PC-9 (cell line): ENCODE measurements around the gene CYTH3. TPM values are rescaled to one million over a fixed set of nuclear protein-coding genes. Genes with fewer than 3 reads are reported as not detected.

ENCODE experiments used
- BruUV-seq: library from RNA; stranded (reverse); fragments of 400-500 nt; replicated peaks from 2 replicates; lab custom pipeline; 2021; lab: Mats Ljungman, UMichigan
- CTCF ChIA-PET: fragments of 300-600 bp; sonication (Branson Sonifier 250); formaldehyde crosslinking; loops from one replicate; lab custom pipeline; 2022; ENCODE audit warnings: antibody characterized with exemption; lab: Charles Lee
- POLR2A ChIA-PET: fragments of 300-600 bp; sonication (Branson Sonifier 250); formaldehyde crosslinking; loops from one replicate; lab custom pipeline; 2022; ENCODE audit warnings: antibody characterized with exemption; ENCODE audit not compliant: unreplicated experiment; lab: Charles Lee
- DNase-seq, 2 experiments: peaks; one replicate each; pipeline versions ENCODE4 v3.0.0 to v3.0.0-alpha.2; 2015 to 2022; ENCODE audit warnings: mixed read lengths in 1 of 2
- H2AFZ ChIP-seq: fragments of 200-600 bp; sonication (generic); 2 replicates; pipeline ENCODE4 v1.8.1; 2017; ENCODE audit warnings: antibody characterized with exemption
- H3F3A ChIP-seq: fragments of 200-600 bp; sonication (generic); 2 replicates; pipeline ENCODE4 v1.8.1; 2017; ENCODE audit warnings: antibody characterized with exemption, mild to moderate bottlenecking, low read depth; ENCODE audit not compliant: insufficient read depth
- H3K27ac ChIP-seq: fragments of 200-600 bp; sonication (generic); 2 replicates; pipeline ENCODE4 v1.6.1; 2016; ENCODE audit warnings: mixed run types
- H3K27me3 ChIP-seq: fragments of 200-600 bp; sonication (generic); 2 replicates; pipeline ENCODE4 v1.6.1; 2016; ENCODE audit warnings: low read depth, mixed run types; ENCODE audit not compliant: insufficient read depth
- H3K36me3 ChIP-seq: fragments of 200-600 bp; sonication (generic); 2 replicates; pipeline ENCODE4 v1.6.1; 2016; ENCODE audit warnings: low read depth, mixed run types
- H3K4me1 ChIP-seq: fragments of 200-600 bp; sonication (generic); replicated peaks from 2 replicates; pipeline ENCODE4 v1.6.1; 2016; ENCODE audit warnings: mixed run types; ENCODE audit not compliant: insufficient read depth
- H3K4me2 ChIP-seq: fragments of 200-600 bp; sonication (generic); 2 replicates; pipeline ENCODE4 v1.6.1; 2017; ENCODE audit warnings: mixed run types
- H3K4me3 ChIP-seq: fragments of 200-600 bp; sonication (generic); 2 replicates; pipeline ENCODE4 v1.6.1; 2016; ENCODE audit warnings: mixed run types
- H3K79me2 ChIP-seq: fragments of 200-600 bp; sonication (generic); 2 replicates; pipeline ENCODE4 v1.6.1; 2017; ENCODE audit warnings: low read depth, mixed run types
- H3K9me2 ChIP-seq: fragments of 200-600 bp; sonication (generic); 2 replicates; pipeline ENCODE4 v1.8.1; 2017; ENCODE audit warnings: mild to moderate bottlenecking; ENCODE audit not compliant: insufficient read depth
- H3K9me3 ChIP-seq: fragments of 200-600 bp; sonication (generic); 2 replicates; pipeline ENCODE4 v1.8.1; 2016; ENCODE audit warnings: low read depth; ENCODE audit not compliant: insufficient read depth
- H4K20me1 ChIP-seq: fragments of 200-600 bp; sonication (generic); 2 replicates; pipeline ENCODE4 v1.8.1; 2017; ENCODE audit not compliant: insufficient read depth
- EZH2 ChIP-seq: fragments of 200-600 bp; sonication (generic); IDR thresholded peaks from 2 replicates; pipeline ENCODE4 v1.8.0; 2017; ENCODE audit warnings: antibody characterized with exemption, low read depth
- intact Hi-C: fragments of 100-400 bp; cut with micrococcal nuclease; formaldehyde crosslinking; loops from one replicate; pipeline ENCODE4 v1.10.0; 2022; ENCODE audit not compliant: unreplicated experiment
- total RNA-seq: library from RNA; stranded (reverse); gene quantifications from 2 replicates; pipeline ENCODE4 v1.2.3, GENCODE V29; 2021
- TF ChIP-seq, protein P1 (sequence below): fragments of 200-600 bp; sonication (generic); conservative IDR thresholded peaks from 2 replicates; pipeline ENCODE4 v1.6.1; 2017; ENCODE audit warnings: mixed run types, antibody characterized with exemption, mild to moderate bottlenecking, moderate library complexity

Gene CYTH3
- total RNA-seq, 1 experiment from 2014 or later: 84.4 TPM

DNA sequence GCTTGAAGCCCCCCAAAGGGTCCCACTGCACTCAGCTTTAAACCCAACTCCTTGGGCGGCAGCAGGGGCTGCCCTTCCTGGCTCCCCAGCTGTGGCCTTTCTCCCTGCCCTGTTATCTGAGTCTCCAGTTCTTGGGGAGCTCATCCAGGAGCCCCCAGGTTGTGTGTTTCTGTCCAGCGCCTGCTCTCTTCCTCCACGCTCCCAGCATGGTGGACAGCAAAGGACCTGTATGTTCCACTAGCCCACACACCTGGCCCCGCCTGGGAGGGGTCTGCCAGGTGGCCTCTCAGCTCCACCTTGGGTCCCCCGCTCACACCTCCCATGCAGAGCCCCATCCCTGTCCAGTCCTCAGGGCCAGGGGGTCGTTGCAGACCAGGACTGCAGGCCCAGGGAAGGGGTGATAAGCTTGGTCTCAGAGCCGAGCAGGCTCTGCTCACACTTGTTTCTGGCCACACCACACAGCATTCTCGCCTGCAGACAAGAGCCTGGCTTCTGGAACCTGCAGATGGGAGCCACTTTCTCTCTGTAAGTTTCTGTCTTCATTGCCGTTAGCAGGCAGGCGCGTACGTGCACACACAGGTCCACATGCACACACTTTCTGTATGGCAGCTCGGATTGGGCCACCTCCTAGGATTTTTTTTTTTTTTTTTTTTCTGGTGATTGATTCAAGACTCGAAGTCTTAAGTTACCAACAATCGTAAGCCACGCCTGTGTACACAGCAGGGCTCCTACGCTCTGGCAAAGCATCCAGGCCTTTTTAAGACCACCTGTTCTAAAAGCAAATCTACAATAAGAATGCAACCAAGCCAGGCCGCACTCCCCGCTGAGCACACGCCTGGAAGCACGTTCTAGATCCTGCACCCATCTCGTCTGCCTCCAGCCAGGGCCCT, 104.6 kb downstream of the CYTH3 start:
- no peaks in the 10 kb centered on the region for H3K4me1 ChIP-seq
- intact Hi-C loops: no loop called here
- no peaks in the 10 kb centered on the region for H3K36me3 ChIP-seq
- H3K4me2 ChIP-seq: no peak overlapping the region
- no peaks in the 10 kb centered on the region for H3K9me2 ChIP-seq
- no peaks in the 10 kb centered on the region for H4K20me1 ChIP-seq
- no TSS peak for BruUV-seq
- H3K4me3 ChIP-seq: no peak overlapping the region
- no peaks in the 10 kb centered on the region for H3K27me3 ChIP-seq
- H3F3A ChIP-seq: peaks cover 4% of the 10 kb centered on the region; the same call in 1 of the 2 replicates
- H3K79me2 ChIP-seq: no peaks in the 10 kb centered on the region
- no peak overlapping the region for H2AFZ ChIP-seq
- no peaks in the 10 kb centered on the region for H3K9me3 ChIP-seq
- H3K27ac ChIP-seq: no peak overlapping the region
- TF ChIP-seq EZH2: no peak
- TF ChIP-seq, protein P1, sequence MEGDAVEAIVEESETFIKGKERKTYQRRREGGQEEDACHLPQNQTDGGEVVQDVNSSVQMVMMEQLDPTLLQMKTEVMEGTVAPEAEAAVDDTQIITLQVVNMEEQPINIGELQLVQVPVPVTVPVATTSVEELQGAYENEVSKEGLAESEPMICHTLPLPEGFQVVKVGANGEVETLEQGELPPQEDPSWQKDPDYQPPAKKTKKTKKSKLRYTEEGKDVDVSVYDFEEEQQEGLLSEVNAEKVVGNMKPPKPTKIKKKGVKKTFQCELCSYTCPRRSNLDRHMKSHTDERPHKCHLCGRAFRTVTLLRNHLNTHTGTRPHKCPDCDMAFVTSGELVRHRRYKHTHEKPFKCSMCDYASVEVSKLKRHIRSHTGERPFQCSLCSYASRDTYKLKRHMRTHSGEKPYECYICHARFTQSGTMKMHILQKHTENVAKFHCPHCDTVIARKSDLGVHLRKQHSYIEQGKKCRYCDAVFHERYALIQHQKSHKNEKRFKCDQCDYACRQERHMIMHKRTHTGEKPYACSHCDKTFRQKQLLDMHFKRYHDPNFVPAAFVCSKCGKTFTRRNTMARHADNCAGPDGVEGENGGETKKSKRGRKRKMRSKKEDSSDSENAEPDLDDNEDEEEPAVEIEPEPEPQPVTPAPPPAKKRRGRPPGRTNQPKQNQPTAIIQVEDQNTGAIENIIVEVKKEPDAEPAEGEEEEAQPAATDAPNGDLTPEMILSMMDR: no peak
- ChIA-PET CTCF (interaction anchor here (0.7 kb wide), 1 partner anchor 32 kb away, joined by 7 read pairs; no protein-coding TSS in a partner anchor), POLR2A (no interaction called here)
- DNase-seq: no peak

DNA sequence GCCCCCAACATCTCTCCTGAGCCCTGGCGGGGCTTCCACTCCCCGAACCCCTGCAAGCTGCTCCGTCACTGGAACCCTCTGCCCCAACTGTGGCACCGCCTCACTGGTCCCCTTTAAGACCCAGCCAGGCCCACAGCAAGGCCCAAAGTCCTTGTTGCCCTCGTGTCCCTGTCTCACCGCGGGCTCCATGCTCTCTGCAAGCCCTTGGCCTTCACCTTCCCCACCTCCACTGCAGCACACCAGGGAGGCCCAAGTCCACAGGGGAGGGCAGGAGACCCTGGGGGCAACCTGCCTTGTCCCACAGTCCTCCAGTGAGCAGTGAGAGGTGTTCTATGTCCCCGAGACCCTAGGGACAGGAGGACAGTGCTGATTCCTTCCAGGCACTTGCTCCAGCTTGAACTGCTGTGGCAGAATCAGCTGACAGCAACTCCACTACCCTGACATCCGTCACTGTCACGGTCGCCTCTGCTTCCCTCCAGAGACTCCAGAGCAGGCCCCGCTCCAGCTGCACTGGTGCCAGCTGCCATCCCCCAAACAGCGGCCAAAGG, 105.3 kb downstream of the CYTH3 start:
- Histone ChIP-seq H3F3A (peaks cover 4% of the 10 kb centered on the region; the same call in 1 of the 2 replicates), H3K4me3 (no peak overlapping the region), H3K27ac (no peak overlapping the region), H3K4me2 (no peak overlapping the region), H3K36me3 (no peaks in the 10 kb centered on the region), H3K9me2 (no peaks in the 10 kb centered on the region), H4K20me1 (no peaks in the 10 kb centered on the region), H3K9me3 (no peaks in the 10 kb centered on the region), H3K27me3 (no peaks in the 10 kb centered on the region), H3K79me2 (no peaks in the 10 kb centered on the region), H3K4me1 (no peaks in the 10 kb centered on the region), H2AFZ (no peak overlapping the region)
- TF ChIP-seq, protein P1: no peak
- TF ChIP-seq EZH2: no peak
- no peak for DNase-seq
- BruUV-seq: no TSS peak
- CTCF ChIA-PET: interaction anchor here (0.7 kb wide), 1 partner anchor 31 kb away, joined by 7 read pairs; no protein-coding TSS in a partner anchor
- intact Hi-C loops: no loop called here
- POLR2A ChIA-PET: no interaction called here

DNA sequence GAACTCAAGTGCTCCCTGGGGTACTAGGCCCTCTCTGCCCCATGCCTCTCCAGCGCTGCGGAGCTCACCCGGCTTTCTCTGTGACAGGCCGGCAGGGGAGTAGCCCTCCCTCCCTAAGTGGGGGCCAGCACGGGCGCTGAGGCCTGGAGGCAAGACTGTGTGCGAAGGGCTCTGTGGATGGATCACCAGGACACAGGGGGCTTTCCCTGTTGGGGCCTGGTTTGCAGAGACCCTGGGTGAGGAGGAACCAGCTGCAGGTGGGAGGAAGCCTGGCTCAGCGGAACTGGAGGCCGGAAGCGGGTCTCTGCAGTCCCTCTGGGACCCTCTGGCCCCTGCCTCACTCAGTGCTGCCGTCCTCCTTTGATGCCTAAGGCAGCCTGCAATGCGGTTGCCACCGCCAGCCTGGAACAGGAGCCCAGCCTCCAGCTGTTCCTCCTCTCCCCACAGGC, 106.0 kb downstream of the CYTH3 start:
- H3K9me2 ChIP-seq: no peaks in the 10 kb centered on the region
- H3F3A ChIP-seq: peaks cover 11% of the 10 kb centered on the region
- no peak overlapping the region for H2AFZ ChIP-seq
- H3K79me2 ChIP-seq: no peaks in the 10 kb centered on the region
- no peak for TF ChIP-seq EZH2
- TF ChIP-seq, protein P1: no peak
- no peak for DNase-seq
- no peaks in the 10 kb centered on the region for H3K9me3 ChIP-seq
- no TSS peak for BruUV-seq
- CTCF ChIA-PET: no interaction called here
- no peaks in the 10 kb centered on the region for H3K27me3 ChIP-seq
- H3K36me3 ChIP-seq: peaks cover 6% of the 10 kb centered on the region; the same call in 1 of the 2 replicates
- H4K20me1 ChIP-seq: no peaks in the 10 kb centered on the region
- H3K27ac ChIP-seq: no peak overlapping the region
- intact Hi-C loops: no loop called here
- no peaks in the 10 kb centered on the region for H3K4me1 ChIP-seq
- H3K4me2 ChIP-seq: no peak overlapping the region
- POLR2A ChIA-PET: no interaction called here
- no peak overlapping the region for H3K4me3 ChIP-seq
